Neural progenitor cell (in vitro differentiated cells): Measurements from ENCODE around the gene GABARAPL2. TPM values are rescaled to one million over a fixed set of nuclear protein-coding genes. Genes with fewer than 3 reads are reported as not detected.
"Not testable (repeated sequence)": the region's sequence is repeated elsewhere in the genome, so short reads cannot be mapped to it uniquely, and the experiment has no call there.

Experiments
- DNase-seq: peaks from one replicate; pipeline ENCODE4 v3.0.0-alpha.2; 2016; ENCODE audit warnings: low spot score
- H2AFZ ChIP-seq: fragments of 200-600 bp; sonication (generic); replicated peaks from 2 replicates; pipeline ENCODE4 v1.6.1; 2016; ENCODE audit warnings: antibody characterized with exemption
- H3F3A ChIP-seq: fragments of 200-600 bp; sonication (generic); 2 replicates; pipeline ENCODE4 v1.6.1; 2016; ENCODE audit warnings: antibody characterized with exemption, low read depth
- H3K27ac ChIP-seq: fragments of 200-600 bp; sonication (generic); 2 replicates; pipeline ENCODE4 v1.5.1; 2016; ENCODE audit warnings: mild to moderate bottlenecking
- H3K27me3 ChIP-seq: fragments of 200-600 bp; sonication (generic); 2 replicates; pipeline ENCODE4 v1.6.1; 2016; ENCODE audit warnings: mild to moderate bottlenecking, moderate library complexity
- H3K36me3 ChIP-seq: fragments of 200-600 bp; sonication (generic); 2 replicates; pipeline ENCODE4 v1.5.1; 2016
- H3K4me1 ChIP-seq: fragments of 200-600 bp; sonication (generic); 2 replicates; pipeline ENCODE4 v1.6.1; 2016; ENCODE audit warnings: mixed run types
- H3K4me2 ChIP-seq: fragments of 200-600 bp; sonication (generic); 2 replicates; pipeline ENCODE4 v1.6.1; 2016
- H3K4me3 ChIP-seq: fragments of 200-600 bp; sonication (generic); 2 replicates; pipeline ENCODE4 v1.5.1; 2016
- H3K79me2 ChIP-seq: fragments of 200-600 bp; sonication (generic); 2 replicates; pipeline ENCODE4 v1.6.1; 2016; ENCODE audit warnings: low read depth
- H3K9ac ChIP-seq: fragments of 200-600 bp; sonication (generic); 2 replicates; pipeline ENCODE4 v1.6.1; 2016
- H3K9me3 ChIP-seq: fragments of 200-600 bp; sonication (generic); 2 replicates; pipeline ENCODE4 v1.5.1; 2016; ENCODE audit warnings: low read depth
- H4K20me1 ChIP-seq: fragments of 200-600 bp; sonication (generic); 2 replicates; pipeline ENCODE4 v1.6.1; 2016; ENCODE audit warnings: low read depth
- H3K27ac Mint-ChIP-seq: 3 replicates; pipeline ENCODE4 v1.8.0; 2021; ENCODE audit warnings: mixed read lengths
- H3K27me3 Mint-ChIP-seq: 2 replicates; pipeline ENCODE4 v1.8.0; 2022; ENCODE audit warnings: low read depth, mild to moderate bottlenecking, inconsistent platforms, moderate library complexity, mixed read lengths; ENCODE audit not compliant: insufficient read depth
- H3K36me3 Mint-ChIP-seq: 3 replicates; pipeline ENCODE4 v1.8.0; 2021; ENCODE audit warnings: mixed read lengths
- H3K4me1 Mint-ChIP-seq: 3 replicates; pipeline ENCODE4 v1.8.0; 2021; ENCODE audit warnings: mixed read lengths
- H3K4me3 Mint-ChIP-seq: 3 replicates; pipeline ENCODE4 v1.8.0; 2021; ENCODE audit warnings: mild to moderate bottlenecking, moderate library complexity, mixed read lengths
- H3K9me3 Mint-ChIP-seq: 3 replicates; pipeline ENCODE4 v1.8.0; 2020; ENCODE audit warnings: mixed read lengths
- EZH2 ChIP-seq: fragments of 200-600 bp; sonication (generic); IDR thresholded peaks from 2 replicates; pipeline ENCODE4 v1.6.1; 2017; ENCODE audit warnings: antibody characterized with exemption, mild to moderate bottlenecking, moderate library complexity
- EZH2phosphoT487 ChIP-seq: fragments of 200-600 bp; sonication (generic); IDR thresholded peaks from 2 replicates; pipeline ENCODE4 v1.6.1; 2017; ENCODE audit warnings: antibody characterized with exemption
- total RNA-seq: library from RNA; depleted of rRNA; stranded (reverse); fragments of >200 nt; gene quantifications from 2 replicates; pipeline ENCODE4 v1.2.3, GENCODE V29; 2015; ENCODE audit warnings: low replicate concordance
- TF ChIP-seq, protein P1 (sequence below): fragments of 200-600 bp; sonication (generic); IDR thresholded peaks from 2 replicates; pipeline ENCODE4 v1.5.1; 2017; ENCODE audit warnings: antibody characterized with exemption, mild to moderate bottlenecking

GABARAPL2 gene
- total RNA-seq, 1 donor from 2014 or later = 88.2 TPM

DNA sequence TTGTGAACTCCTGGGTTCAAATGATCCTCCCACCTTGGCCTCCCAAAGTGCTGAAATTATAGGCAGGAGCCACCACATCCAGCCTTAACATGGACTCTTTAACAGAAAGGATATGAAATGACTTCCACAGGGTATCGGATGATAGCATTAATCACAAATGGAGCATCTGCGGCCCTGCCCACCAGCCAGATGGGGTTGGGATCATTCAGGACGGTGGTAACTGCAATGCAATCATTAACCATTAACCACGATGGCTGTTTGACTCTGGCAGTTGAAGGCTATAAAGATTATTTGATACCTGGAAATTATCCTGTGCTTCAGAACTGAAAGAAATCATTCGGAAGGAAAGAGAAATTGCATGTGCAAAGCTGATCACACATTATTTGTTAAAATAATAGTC is 24.9 kb upstream of the GABARAPL2 start:
- no peak overlapping the region for H3K4me3 Mint-ChIP-seq
- Histone ChIP-seq H3K27me3 (no peaks in the 10 kb centered on the region), H3K79me2 (no peaks in the 10 kb centered on the region), H3K9ac (no peak overlapping the region), H3K9me3 (no peaks in the 10 kb centered on the region), H3K27ac (no peak overlapping the region), H3K36me3 (no peaks in the 10 kb centered on the region), H3F3A (no peaks in the 10 kb centered on the region), H3K4me2 (no peak overlapping the region), H3K4me3 (no peak overlapping the region), H3K4me1 (no peaks in the 10 kb centered on the region), H4K20me1 (no peaks in the 10 kb centered on the region), H2AFZ (no peak overlapping the region)
- peaks cover 3% of the 10 kb centered on the region for H3K27me3 Mint-ChIP-seq
- no peaks in the 10 kb centered on the region for H3K4me1 Mint-ChIP-seq
- peaks cover 23% of the 10 kb centered on the region for H3K36me3 Mint-ChIP-seq
- TF ChIP-seq, protein P1, sequence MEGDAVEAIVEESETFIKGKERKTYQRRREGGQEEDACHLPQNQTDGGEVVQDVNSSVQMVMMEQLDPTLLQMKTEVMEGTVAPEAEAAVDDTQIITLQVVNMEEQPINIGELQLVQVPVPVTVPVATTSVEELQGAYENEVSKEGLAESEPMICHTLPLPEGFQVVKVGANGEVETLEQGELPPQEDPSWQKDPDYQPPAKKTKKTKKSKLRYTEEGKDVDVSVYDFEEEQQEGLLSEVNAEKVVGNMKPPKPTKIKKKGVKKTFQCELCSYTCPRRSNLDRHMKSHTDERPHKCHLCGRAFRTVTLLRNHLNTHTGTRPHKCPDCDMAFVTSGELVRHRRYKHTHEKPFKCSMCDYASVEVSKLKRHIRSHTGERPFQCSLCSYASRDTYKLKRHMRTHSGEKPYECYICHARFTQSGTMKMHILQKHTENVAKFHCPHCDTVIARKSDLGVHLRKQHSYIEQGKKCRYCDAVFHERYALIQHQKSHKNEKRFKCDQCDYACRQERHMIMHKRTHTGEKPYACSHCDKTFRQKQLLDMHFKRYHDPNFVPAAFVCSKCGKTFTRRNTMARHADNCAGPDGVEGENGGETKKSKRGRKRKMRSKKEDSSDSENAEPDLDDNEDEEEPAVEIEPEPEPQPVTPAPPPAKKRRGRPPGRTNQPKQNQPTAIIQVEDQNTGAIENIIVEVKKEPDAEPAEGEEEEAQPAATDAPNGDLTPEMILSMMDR = no peak
- no peak for TF ChIP-seq EZH2phosphoT487
- no peak for DNase-seq
- H3K27ac Mint-ChIP-seq = no peak overlapping the region
- no peaks in the 10 kb centered on the region for H3K9me3 Mint-ChIP-seq

GRCh38 chr16:75542462-75542861 is 23.7 kb upstream of the GABARAPL2 start:
- DNase-seq, H3K4me1 Mint-ChIP-seq: not testable (repeated sequence)

DNA sequence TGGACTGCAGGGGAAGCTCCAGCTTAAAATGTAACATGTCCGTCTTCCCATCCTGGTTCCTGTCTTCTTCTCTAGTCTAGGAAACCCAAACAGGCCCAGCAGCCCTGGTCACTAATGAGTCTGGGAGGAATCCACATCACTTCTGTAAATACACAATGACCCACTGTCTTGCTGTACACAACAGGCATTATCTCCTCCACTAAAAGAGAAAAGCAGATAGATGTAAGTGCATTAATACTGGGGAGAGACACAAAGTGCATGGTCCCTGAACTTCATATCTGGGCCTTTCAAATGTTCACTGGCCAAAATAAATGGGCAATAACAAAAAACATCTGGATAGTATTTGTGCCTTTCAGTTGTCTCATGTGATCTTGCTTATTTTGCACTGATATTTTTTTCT is 20.3 kb upstream of the GABARAPL2 start:
- not testable (repeated sequence) for H3K4me1 ChIP-seq, H3K4me2 ChIP-seq, H3K9me3 Mint-ChIP-seq, H4K20me1 ChIP-seq, H3K4me1 Mint-ChIP-seq, H3K4me3 ChIP-seq, H3K27ac Mint-ChIP-seq, H3K9ac ChIP-seq, H3K27me3 ChIP-seq, H3K27ac ChIP-seq, H2AFZ ChIP-seq, H3F3A ChIP-seq, H3K27me3 Mint-ChIP-seq, H3K4me3 Mint-ChIP-seq, H3K79me2 ChIP-seq, H3K36me3 ChIP-seq, H3K9me3 ChIP-seq, DNase-seq
- peaks cover 19% of the 10 kb centered on the region for H3K36me3 Mint-ChIP-seq

More at GRCh38 chr16:75542462-75542861, 23.7 kb upstream of the GABARAPL2 start:
- not testable (repeated sequence) for H3K27ac Mint-ChIP-seq, H3K9me3 ChIP-seq, H3K9ac ChIP-seq, H3K4me1 ChIP-seq, H3K4me3 ChIP-seq, H2AFZ ChIP-seq, H3K4me2 ChIP-seq, H3K27me3 ChIP-seq, H3K36me3 ChIP-seq, H3K27ac ChIP-seq, H4K20me1 ChIP-seq, H3F3A ChIP-seq, H3K9me3 Mint-ChIP-seq, H3K27me3 Mint-ChIP-seq, H3K79me2 ChIP-seq, H3K4me3 Mint-ChIP-seq
- peaks cover 23% of the 10 kb centered on the region for H3K36me3 Mint-ChIP-seq

DNA sequence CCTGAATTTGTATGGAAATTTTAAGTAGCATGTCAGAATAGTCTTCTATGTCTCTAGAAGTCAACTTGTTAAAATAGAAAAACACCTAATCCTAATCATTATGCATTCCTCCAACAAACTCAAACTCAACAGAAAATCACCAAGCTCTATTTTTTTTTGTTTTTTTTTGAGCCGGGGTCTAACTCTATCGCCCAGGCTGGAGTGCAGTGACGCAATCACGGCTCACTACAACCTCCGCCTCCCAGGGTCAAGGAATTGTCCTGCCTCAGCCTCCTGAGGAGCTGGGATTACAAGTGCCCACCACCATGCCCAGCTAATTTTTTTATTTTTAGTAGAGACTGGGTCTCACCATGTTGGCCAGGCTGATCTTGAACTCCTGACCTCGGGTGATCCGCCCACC is 19.9 kb upstream of the GABARAPL2 start:
- no peaks in the 10 kb centered on the region for H3F3A ChIP-seq
- Mint-ChIP-seq H3K9me3 (no peaks in the 10 kb centered on the region), H3K27me3 (no peaks in the 10 kb centered on the region), H3K36me3 (peaks cover 18% of the 10 kb centered on the region), H3K27ac (no peak overlapping the region), H3K4me3 (no peak overlapping the region), H3K4me1 (no peaks in the 10 kb centered on the region)
- no peaks in the 10 kb centered on the region for H3K27me3 ChIP-seq
- H4K20me1 ChIP-seq = no peaks in the 10 kb centered on the region
- DNase-seq = no peak
- TF ChIP-seq EZH2 = no peak
- no peak for TF ChIP-seq EZH2phosphoT487
- TF ChIP-seq, protein P1 = no peak
- no peak overlapping the region for H3K4me2 ChIP-seq
- H2AFZ ChIP-seq = no peak overlapping the region
- no peaks in the 10 kb centered on the region for H3K9me3 ChIP-seq
- H3K4me3 ChIP-seq = no peak overlapping the region
- no peaks in the 10 kb centered on the region for H3K36me3 ChIP-seq
- no peak overlapping the region for H3K9ac ChIP-seq
- no peaks in the 10 kb centered on the region for H3K4me1 ChIP-seq
- H3K79me2 ChIP-seq = no peaks in the 10 kb centered on the region
- H3K27ac ChIP-seq = no peak overlapping the region

- H3F3A ChIP-seq, H2AFZ ChIP-seq, DNase-seq: not testable (repeated sequence)
These were observed 17.7 kb upstream of the GABARAPL2 start for GRCh38 chr16:75548456-75548855.

More at GRCh38 chr16:75548456-75548855, 17.7 kb upstream of the GABARAPL2 start:
- not testable (repeated sequence) for H3K36me3 ChIP-seq, H3K4me3 ChIP-seq, H3K9me3 Mint-ChIP-seq, H3K27me3 ChIP-seq, H3K4me3 Mint-ChIP-seq, H3K27me3 Mint-ChIP-seq, H3K9me3 ChIP-seq, H3K27ac Mint-ChIP-seq, H3K4me1 Mint-ChIP-seq, H4K20me1 ChIP-seq, H3K4me2 ChIP-seq, H3K9ac ChIP-seq, H3K27ac ChIP-seq, H3K79me2 ChIP-seq, H3K4me1 ChIP-seq
- peaks cover 11% of the 10 kb centered on the region for H3K36me3 Mint-ChIP-seq
